Loucy (cell line): ENCODE measurements around the gene MRPL36.

Source experiments
- H2AFZ ChIP-seq: fragments of 200-600 bp; sonication (generic); 2 replicates; pipeline ENCODE4 v1.6.0; 2016; ENCODE audit warnings: antibody characterized with exemption, mild to moderate bottlenecking, low read length, moderate library complexity
- H3F3A ChIP-seq: fragments of 200-600 bp; 2 replicates; pipeline ENCODE4 v1.6.0; 2016; ENCODE audit warnings: antibody characterized with exemption, low read depth, mild to moderate bottlenecking
- H3K27me3 ChIP-seq: fragments of 200-600 bp; sonication (generic); 2 replicates; pipeline ENCODE4 v1.6.1; 2014; ENCODE audit warnings: low read length, mild to moderate bottlenecking; ENCODE audit not compliant: insufficient read depth, poor library complexity, severe bottlenecking
- H3K36me3 ChIP-seq: fragments of 200-600 bp; sonication (generic); 2 replicates; pipeline ENCODE4 v1.6.1; 2016; ENCODE audit warnings: low read length; ENCODE audit not compliant: insufficient read depth
- H3K4me1 ChIP-seq: fragments of 200-600 bp; sonication (generic); 2 replicates; pipeline ENCODE4 v1.5.1; 2014; ENCODE audit warnings: low read length, mild to moderate bottlenecking; ENCODE audit not compliant: insufficient read depth, poor library complexity, severe bottlenecking
- H3K4me2 ChIP-seq: fragments of 200-600 bp; sonication (generic); 2 replicates; pipeline ENCODE4 v1.6.0; 2014; ENCODE audit warnings: antibody characterized with exemption, low read length, low read depth, mild to moderate bottlenecking; ENCODE audit not compliant: poor library complexity, severe bottlenecking
- H3K4me3 ChIP-seq: fragments of 200-600 bp; sonication (generic); 2 replicates; pipeline ENCODE4 v1.5.1; 2014; ENCODE audit warnings: low read length, mild to moderate bottlenecking, mixed read lengths; ENCODE audit not compliant: poor library complexity, severe bottlenecking
- H3K79me2 ChIP-seq: fragments of 200-600 bp; sonication (generic); 2 replicates; pipeline ENCODE4 v1.6.1; 2014; ENCODE audit warnings: low read length; ENCODE audit not compliant: insufficient read depth
- H3K9ac ChIP-seq: fragments of 200-600 bp; sonication (generic); 2 replicates; pipeline ENCODE4 v1.6.0; 2014; ENCODE audit warnings: mild to moderate bottlenecking, low read depth, low read length, moderate library complexity; ENCODE audit not compliant: poor library complexity, severe bottlenecking
- H3K9me2 ChIP-seq: fragments of 200-600 bp; sonication (generic); replicated peaks from 2 replicates; pipeline ENCODE4 v1.6.1; 2016; ENCODE audit warnings: low read depth, low read length, mixed read lengths
- H3K9me3 ChIP-seq: fragments of 200-600 bp; sonication (generic); 2 replicates; pipeline ENCODE4 v1.6.1; 2014; ENCODE audit warnings: mild to moderate bottlenecking, antibody characterized with exemption, low read length, low read depth; ENCODE audit not compliant: insufficient read depth
- H4K20me1 ChIP-seq: fragments of 200-600 bp; sonication (generic); 2 replicates; pipeline ENCODE4 v1.6.0; 2014; ENCODE audit warnings: antibody characterized with exemption, low read length, mild to moderate bottlenecking; ENCODE audit not compliant: insufficient read depth, poor library complexity, severe bottlenecking
- EZH2phosphoT487 ChIP-seq: fragments of 200-600 bp; IDR thresholded peaks from 2 replicates; pipeline ENCODE4 v1.6.1; 2018; ENCODE audit warnings: antibody characterized with exemption, mild to moderate bottlenecking, moderate library complexity, borderline replicate concordance
- TF ChIP-seq, protein P1 (sequence below): fragments of 200-600 bp; sonication (generic); conservative IDR thresholded peaks from 2 replicates; pipeline ENCODE4 v1.5.1; 2014; ENCODE audit warnings: mild to moderate bottlenecking, antibody characterized with exemption, low read length

The MRPL36 gene

DNA sequence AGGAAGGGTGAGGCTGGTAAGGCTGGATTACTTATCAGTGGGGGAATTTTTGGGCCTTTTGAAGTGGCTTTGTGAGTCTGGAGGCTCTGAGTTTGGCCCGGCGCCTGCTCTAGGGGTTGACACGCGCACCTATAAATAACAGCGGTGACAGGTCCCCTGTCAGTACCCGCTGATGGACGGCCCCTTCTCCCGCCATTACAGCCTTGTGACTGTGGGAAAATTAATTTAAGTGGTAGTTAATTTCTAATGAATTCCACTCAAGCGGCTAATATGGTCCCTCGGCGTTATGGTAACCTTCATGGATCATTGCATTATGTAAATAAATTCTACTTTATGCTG, 16.5 kb downstream of the MRPL36 start:
- Histone ChIP-seq H3K4me3 (no peak overlapping the region), H3K9me2 (no peaks in the 10 kb centered on the region), H3K4me2 (no peak overlapping the region), H3F3A (no peaks in the 10 kb centered on the region), H3K27me3 (no peaks in the 10 kb centered on the region), H3K79me2 (no peaks in the 10 kb centered on the region), H2AFZ (no peak overlapping the region), H4K20me1 (no peaks in the 10 kb centered on the region), H3K36me3 (no peaks in the 10 kb centered on the region), H3K4me1 (no peaks in the 10 kb centered on the region), H3K9ac (no peak overlapping the region), H3K9me3 (no peaks in the 10 kb centered on the region)
- no peak for TF ChIP-seq EZH2phosphoT487
- TF ChIP-seq, protein P1, sequence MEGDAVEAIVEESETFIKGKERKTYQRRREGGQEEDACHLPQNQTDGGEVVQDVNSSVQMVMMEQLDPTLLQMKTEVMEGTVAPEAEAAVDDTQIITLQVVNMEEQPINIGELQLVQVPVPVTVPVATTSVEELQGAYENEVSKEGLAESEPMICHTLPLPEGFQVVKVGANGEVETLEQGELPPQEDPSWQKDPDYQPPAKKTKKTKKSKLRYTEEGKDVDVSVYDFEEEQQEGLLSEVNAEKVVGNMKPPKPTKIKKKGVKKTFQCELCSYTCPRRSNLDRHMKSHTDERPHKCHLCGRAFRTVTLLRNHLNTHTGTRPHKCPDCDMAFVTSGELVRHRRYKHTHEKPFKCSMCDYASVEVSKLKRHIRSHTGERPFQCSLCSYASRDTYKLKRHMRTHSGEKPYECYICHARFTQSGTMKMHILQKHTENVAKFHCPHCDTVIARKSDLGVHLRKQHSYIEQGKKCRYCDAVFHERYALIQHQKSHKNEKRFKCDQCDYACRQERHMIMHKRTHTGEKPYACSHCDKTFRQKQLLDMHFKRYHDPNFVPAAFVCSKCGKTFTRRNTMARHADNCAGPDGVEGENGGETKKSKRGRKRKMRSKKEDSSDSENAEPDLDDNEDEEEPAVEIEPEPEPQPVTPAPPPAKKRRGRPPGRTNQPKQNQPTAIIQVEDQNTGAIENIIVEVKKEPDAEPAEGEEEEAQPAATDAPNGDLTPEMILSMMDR: no peak

DNA sequence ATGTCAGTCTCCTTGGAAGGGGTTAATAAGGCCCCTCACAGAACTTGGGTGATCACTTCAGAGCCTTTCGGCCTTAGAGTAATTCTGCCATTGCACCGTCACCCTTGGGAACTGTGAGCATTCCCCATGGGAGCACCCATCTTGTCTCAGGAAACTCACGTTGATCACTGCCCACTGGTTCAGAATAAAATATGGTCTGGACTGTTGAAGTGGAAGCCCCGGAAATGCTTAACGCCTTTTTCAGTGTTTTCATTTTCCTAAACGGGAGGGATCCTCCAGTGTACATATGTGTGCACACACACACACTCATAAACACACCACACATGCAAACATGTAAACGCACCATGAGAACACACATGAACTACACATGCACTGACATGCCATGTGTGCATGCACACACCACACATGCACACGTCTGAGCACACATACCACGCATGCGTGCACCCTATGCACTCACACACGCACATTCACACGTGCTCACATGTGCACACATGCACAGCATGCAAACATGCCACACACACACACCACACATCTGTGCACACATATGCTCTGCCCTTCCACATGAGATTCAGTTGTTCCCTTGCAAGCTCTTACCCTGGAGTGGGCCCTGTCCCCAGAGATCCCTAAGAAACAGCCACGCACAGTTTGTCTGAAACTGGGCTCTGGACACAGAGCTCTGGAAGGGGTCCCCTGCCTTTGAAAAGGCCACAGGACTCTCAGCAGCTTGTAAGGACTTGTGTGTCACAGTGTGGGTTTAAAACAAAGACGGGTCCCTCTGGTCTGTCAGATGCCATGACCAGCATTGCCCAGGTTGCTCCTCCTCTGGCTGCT, 17.0 kb downstream of the MRPL36 start:
- Histone ChIP-seq H3K9me3 (no peaks in the 10 kb centered on the region), H4K20me1 (no peaks in the 10 kb centered on the region), H3K4me2 (no peak overlapping the region), H3K9ac (no peak overlapping the region), H3K79me2 (no peaks in the 10 kb centered on the region), H3F3A (no peaks in the 10 kb centered on the region), H3K9me2 (no peaks in the 10 kb centered on the region), H3K36me3 (no peaks in the 10 kb centered on the region), H3K4me1 (no peaks in the 10 kb centered on the region), H3K27me3 (no peaks in the 10 kb centered on the region), H2AFZ (no peak overlapping the region), H3K4me3 (no peak overlapping the region)
- TF ChIP-seq, protein P1: no peak
- TF ChIP-seq EZH2phosphoT487: no peak

DNA sequence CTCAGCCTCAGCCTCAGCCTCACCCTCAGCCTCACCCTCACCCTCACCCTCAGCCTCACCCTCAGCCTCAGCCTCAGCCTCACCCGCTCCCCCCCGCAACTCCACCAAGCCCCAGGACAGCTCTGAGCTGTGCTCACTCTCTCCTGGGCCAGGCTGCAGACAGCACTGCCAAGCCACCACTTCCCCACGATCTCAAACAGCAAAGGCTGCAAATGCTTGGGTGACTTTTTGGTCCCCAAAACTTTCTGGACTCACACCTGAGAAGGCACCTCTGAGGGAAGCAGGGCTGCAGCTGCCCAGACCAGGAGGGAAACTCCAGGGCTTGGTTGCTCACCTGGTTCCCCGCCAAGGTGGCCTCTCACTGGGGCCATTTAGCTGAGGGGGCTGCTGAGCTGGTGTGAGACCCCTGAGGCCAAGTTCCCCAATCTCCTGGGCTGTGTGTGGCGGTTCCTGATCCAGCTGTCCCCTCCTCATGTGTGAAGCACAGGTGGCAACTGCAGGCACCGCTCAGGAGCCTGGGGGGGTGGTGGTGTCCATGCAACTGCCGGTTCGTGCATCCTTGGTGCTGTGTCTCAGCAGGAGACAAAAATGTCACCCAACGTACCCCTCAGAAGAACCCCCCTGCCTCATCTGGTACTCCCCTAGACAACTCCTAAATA, 17.8 kb downstream of the MRPL36 start:
- Histone ChIP-seq H3K4me1 (no peaks in the 10 kb centered on the region), H2AFZ (no peak overlapping the region), H3K36me3 (no peaks in the 10 kb centered on the region), H3K27me3 (no peaks in the 10 kb centered on the region), H3K4me3 (no peak overlapping the region), H3F3A (no peaks in the 10 kb centered on the region), H3K9me3 (no peaks in the 10 kb centered on the region), H3K9ac (no peak overlapping the region), H3K79me2 (no peaks in the 10 kb centered on the region), H3K9me2 (no peaks in the 10 kb centered on the region), H4K20me1 (no peaks in the 10 kb centered on the region), H3K4me2 (no peak overlapping the region)
- no peak for TF ChIP-seq EZH2phosphoT487
- TF ChIP-seq, protein P1: no peak
